HG02870 (cell line): ENCODE measurements around the gene TCP11L2.
"Not testable (repeated sequence)": the region's sequence is repeated elsewhere in the genome, so short reads cannot be mapped to it uniquely, and the experiment has no call there.

Experiments used
- ATAC-seq: cut with Tn5 transposase; IDR thresholded peaks from one replicate; pipeline ENCODE4 v1.9.1; 2021; ENCODE audit warnings: mild to moderate bottlenecking, moderate library complexity; ENCODE audit not compliant: unreplicated experiment

TCP11L2 gene

GRCh38 chr12:106341086-106341877, 38.7 kb downstream of the TCP11L2 start:
- no peak for ATAC-seq

GRCh38 chr12:106342397-106343213, 40.1 kb downstream of the TCP11L2 start:
- ATAC-seq: no peak

- no peak for ATAC-seq
Observed at GRCh38 chr12:106343214-106343528, 40.6 kb downstream of the TCP11L2 start.

GRCh38 chr12:106344131-106344530, 41.6 kb downstream of the TCP11L2 start:
- ATAC-seq: no peak

GRCh38 chr12:106345746-106346145, 43.2 kb downstream of the TCP11L2 start:
- ATAC-seq: no peak

GRCh38 chr12:106348411-106348810, 45.9 kb downstream of the TCP11L2 start:
- ATAC-seq: no peak

- no peak for ATAC-seq
Observed at GRCh38 chr12:106353175-106353574, 50.6 kb downstream of the TCP11L2 start.

- peak; percentile 86 for ATAC-seq
Observed at GRCh38 chr12:106357549-106358395, 55.2 kb downstream of the TCP11L2 start, which contains the start of gene POLR3B. Gene POLR3B, plus strand, starts transcription at chr12:106357748. Its CDS starts 132 bp downstream, at chr12:106357880.

GRCh38 chr12:106358396-106359241, 56.1 kb downstream of the TCP11L2 start:
- peak; percentile 3 for ATAC-seq

GRCh38 chr12:106359646-106360399, 57.3 kb downstream of the TCP11L2 start:
- ATAC-seq: no peak

- ATAC-seq: no peak
Observed at GRCh38 chr12:106360400-106360994, 58.0 kb downstream of the TCP11L2 start.

- ATAC-seq: no peak
Observed at GRCh38 chr12:106362971-106363370, 60.4 kb downstream of the TCP11L2 start.

- no peak for ATAC-seq
Observed at GRCh38 chr12:106364261-106364660, 61.7 kb downstream of the TCP11L2 start.

GRCh38 chr12:106369624-106370346, 67.3 kb downstream of the TCP11L2 start:
- ATAC-seq: no peak

GRCh38 chr12:106378788-106379187, 76.3 kb downstream of the TCP11L2 start:
- no peak for ATAC-seq

GRCh38 chr12:106380954-106381353, 78.4 kb downstream of the TCP11L2 start:
- no peak for ATAC-seq

- ATAC-seq: not testable (repeated sequence)
Observed at GRCh38 chr12:106381866-106382265, 79.3 kb downstream of the TCP11L2 start.

GRCh38 chr12:106386813-106387535, 84.4 kb downstream of the TCP11L2 start:
- ATAC-seq: no peak
